ENCODE measurements around the gene GGNBP2.
A peak's percentile ranks its signal among the peaks of the same experiment; 100 is the strongest.
"Not testable (repeated sequence)": the region's sequence is repeated elsewhere in the genome, so short reads cannot be mapped to it uniquely, and the experiment has no call there.

The GGNBP2 gene, protein sequence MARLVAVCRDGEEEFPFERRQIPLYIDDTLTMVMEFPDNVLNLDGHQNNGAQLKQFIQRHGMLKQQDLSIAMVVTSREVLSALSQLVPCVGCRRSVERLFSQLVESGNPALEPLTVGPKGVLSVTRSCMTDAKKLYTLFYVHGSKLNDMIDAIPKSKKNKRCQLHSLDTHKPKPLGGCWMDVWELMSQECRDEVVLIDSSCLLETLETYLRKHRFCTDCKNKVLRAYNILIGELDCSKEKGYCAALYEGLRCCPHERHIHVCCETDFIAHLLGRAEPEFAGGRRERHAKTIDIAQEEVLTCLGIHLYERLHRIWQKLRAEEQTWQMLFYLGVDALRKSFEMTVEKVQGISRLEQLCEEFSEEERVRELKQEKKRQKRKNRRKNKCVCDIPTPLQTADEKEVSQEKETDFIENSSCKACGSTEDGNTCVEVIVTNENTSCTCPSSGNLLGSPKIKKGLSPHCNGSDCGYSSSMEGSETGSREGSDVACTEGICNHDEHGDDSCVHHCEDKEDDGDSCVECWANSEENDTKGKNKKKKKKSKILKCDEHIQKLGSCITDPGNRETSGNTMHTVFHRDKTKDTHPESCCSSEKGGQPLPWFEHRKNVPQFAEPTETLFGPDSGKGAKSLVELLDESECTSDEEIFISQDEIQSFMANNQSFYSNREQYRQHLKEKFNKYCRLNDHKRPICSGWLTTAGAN

DNA sequence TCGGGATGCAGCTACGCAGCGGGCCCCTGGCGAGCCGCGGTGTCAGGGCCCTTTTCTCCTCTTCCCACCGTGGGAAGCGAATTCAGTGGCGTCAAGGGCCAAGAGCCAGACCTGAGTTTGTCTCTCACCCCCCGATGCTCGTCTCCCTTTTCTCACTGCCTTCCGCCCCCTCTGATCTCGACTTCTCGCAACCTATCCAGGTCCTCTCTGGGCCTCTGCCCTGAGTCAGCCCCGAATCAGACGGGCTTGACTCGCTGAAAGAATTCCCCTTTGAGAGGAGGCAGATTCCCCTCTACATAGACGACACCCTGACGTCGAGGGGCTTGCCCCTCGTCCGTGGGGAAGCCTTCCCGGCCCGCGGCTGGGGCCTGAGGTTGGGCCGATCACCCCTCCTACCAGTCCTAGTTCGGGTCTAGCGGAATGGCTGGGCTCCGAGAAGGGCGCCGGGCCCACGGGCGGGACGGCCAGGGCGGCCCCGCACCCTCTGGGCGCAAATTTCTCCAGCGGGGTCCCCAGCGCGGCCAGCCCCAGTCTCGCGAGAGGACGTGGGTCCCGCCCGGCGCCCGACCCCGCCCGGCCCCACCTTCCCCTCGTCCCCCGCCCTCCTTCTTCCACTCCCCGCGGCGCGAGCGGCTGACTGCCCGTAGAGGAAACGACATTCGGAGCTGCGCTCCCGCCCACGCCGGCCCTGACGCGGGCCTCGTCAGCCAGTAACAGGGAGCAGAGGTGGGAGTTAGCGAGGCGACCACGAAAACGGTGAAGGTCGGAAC lies at the start of gene GGNBP2:
GGNBP2 (plus strand) TSS at position 613 of the 770 bp plus-strand sequence. CDS start 806 bp downstream, outside the sequence.
- intact Hi-C loops (cut with DNase I): loop anchor here (1.0 to 10.0 kb wide), 2 partner anchors 57 to 60 kb away; partner anchors contain the start of genes MRM1 and ZNHIT3
- peak; percentile 74 to 97 (median 90) for DNase-seq

GRCh38 chr17:36495076-36495578 lies 49.6 kb upstream of the GGNBP2 start:
- intact Hi-C loops (cut with DNase I): no loop called here
- no peak for DNase-seq

GRCh38 chr17:36496018-36496789 lies 48.5 kb upstream of the GGNBP2 start:
- DNase-seq: peak in 26 of 42 donors; percentile 5 to 79 (median 48)

DNA sequence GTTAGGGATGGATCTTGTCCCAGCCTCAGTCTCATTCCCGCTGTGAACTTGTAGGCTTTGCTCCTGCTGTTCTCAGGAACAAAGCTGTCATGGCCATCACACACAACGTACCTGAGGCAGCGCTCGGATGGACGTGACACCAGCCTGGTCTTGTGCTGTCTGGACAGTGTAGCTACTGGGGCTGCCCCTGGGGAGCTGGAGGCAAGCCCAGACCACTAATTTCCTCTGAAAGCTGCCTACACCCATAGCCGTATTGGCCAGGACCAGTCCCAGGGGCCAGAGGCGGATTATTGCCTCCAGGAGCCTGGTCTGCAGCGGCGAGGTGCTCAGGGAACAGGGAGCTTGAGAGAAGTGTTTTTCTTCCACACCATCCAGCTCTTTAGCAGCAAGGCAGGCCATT lies 46.6 kb upstream of the GGNBP2 start:
- DNase-seq: no peak
- intact Hi-C loops (cut with DNase I): no loop called here

More at GRCh38 chr17:36496018-36496789, 48.5 kb upstream of the GGNBP2 start:
- intact Hi-C loops (cut with DNase I): no loop called here

GRCh38 chr17:36498560-36499300 lies 46.0 kb upstream of the GGNBP2 start:
- no peak for DNase-seq
- intact Hi-C loops (cut with DNase I): no loop called here

- DNase-seq: no peak
These were observed 43.9 kb upstream of the GGNBP2 start for GRCh38 chr17:36500745-36501225.

DNA sequence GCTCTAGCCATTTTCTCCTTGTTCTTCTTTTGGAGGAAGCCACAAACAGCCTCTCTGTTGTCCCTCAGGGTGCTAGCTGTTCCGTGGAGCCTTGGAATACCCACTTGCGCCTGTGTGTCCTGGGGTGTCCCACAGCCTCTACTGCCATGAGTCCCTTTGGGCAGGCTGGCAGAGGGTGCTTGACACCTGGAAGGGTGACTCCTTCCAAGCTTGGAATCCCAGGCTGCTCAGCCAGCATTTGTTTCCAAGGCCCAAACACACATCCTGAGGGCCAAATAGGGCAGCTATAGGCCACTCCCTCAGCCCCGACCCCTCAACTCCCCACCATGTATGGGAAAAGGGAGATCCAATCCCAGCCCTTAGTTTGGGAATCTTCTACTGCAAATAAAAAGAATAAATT lies 43.4 kb upstream of the GGNBP2 start:
- no peak for DNase-seq
- intact Hi-C loops (cut with DNase I): no loop called here

More at GRCh38 chr17:36500745-36501225, 43.9 kb upstream of the GGNBP2 start:
- intact Hi-C loops (cut with DNase I): no loop called here

- no peak for DNase-seq
- intact Hi-C loops (cut with DNase I): no loop called here
These were observed 42.8 kb upstream of the GGNBP2 start for GRCh38 chr17:36501963-36502362.

DNA sequence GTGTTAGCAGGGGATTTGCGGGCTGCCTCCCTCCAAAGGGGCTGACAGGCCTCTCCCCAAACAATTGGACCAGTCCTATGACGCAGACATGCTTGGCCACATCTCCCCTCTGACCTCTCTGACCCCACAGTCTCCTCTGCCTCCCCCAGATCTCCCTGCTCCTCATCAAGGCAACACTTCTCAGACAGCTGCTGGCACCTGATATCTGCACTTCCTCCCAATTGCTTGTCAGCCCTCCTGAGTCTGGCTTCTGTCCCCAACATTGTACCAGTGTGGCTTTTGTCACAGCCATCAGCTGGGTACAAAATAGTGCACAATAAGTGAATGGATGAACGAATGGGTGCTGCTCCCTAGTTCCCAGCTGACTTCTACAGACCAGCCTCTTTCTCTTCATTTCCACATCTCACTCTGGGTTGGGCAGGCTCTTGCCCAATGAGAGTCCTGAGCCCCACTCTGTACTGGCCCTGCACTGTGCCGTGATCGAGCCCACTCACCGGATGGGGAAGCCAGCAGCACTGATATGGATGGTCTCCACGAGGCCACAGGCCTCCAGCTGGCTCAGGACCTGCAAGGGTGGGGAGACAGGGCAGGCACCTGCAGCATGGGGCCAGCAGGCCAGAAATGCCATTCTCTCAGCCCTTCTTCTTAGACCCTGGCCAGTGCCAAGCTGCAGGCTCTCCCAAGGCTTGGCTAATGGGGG lies 41.1 kb upstream of the GGNBP2 start:
- no peak for DNase-seq
- intact Hi-C loops (cut with DNase I): no loop called here

GRCh38 chr17:36504156-36504545 lies 40.6 kb upstream of the GGNBP2 start:
- intact Hi-C loops (cut with DNase I): no loop called here

GRCh38 chr17:36505171-36505570 lies 39.5 kb upstream of the GGNBP2 start:
- no peak for DNase-seq
- intact Hi-C loops (cut with DNase I): no loop called here

More at GRCh38 chr17:36504156-36504545, 40.6 kb upstream of the GGNBP2 start:
- no peak for DNase-seq

- no peak for DNase-seq
- intact Hi-C loops (cut with DNase I): no loop called here
These were observed 38.4 kb upstream of the GGNBP2 start for GRCh38 chr17:36506249-36506826.

- DNase-seq: no peak
- intact Hi-C loops (cut with DNase I): no loop called here
These were observed 37.9 kb upstream of the GGNBP2 start for GRCh38 chr17:36506831-36507230.

- intact Hi-C loops (cut with DNase I): no loop called here
- no peak for DNase-seq
These were observed 37.5 kb upstream of the GGNBP2 start for GRCh38 chr17:36507266-36507665.

- intact Hi-C loops (cut with DNase I): not testable (repeated sequence)
These were observed 36.3 kb upstream of the GGNBP2 start for GRCh38 chr17:36508439-36508838.

DNA sequence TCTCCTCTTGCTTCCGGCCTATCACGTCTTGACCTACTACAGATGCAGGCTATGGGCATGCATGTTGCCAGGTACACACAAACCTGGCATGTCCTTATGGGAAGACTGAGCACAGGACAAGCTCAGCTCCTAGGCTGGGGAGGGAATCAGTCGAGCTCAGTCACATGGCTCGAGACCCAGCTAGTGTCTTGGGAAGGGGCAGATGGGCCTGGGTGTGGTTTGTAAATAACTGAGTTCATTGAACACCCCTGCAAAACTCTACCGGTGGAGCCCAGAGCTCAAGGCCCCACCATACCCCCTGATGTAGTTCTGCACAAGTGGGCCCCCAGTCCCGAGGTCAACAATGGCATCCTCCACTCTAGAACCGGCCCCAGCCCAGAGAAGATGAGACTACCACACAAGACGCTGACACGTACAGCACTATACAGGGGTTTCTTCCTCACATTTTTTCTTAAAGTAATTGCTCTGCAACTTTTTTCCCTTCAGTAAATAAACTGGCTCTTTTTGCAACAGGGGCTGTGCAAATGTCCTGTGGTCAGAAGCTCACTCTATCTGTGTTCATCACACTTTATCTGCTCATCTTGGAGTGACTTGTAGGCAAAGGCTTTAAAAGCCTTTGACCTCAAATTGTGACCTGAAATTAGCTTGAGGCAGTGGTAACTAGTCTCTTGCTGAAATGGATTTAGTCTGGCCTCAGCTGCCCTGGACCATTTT lies 35.3 kb upstream of the GGNBP2 start:
- no peak for DNase-seq
- intact Hi-C loops (cut with DNase I): no loop called here

More at GRCh38 chr17:36508439-36508838, 36.3 kb upstream of the GGNBP2 start:
- not testable (repeated sequence) for DNase-seq

Measured in head of caudate nucleus (tissue), 42 donors.